SU-DHL-6 (cell line): Measurements from ENCODE around the gene PRPF40A.

ENCODE experiments used
- H2AFZ ChIP-seq: fragments of 200-600 bp; sonication (generic); 2 replicates; pipeline ENCODE4 v1.6.1; 2014; ENCODE audit warnings: low read depth, mild to moderate bottlenecking, moderate library complexity, mixed read lengths, antibody characterized with exemption, low read length; ENCODE audit not compliant: severe bottlenecking
- H3F3A ChIP-seq: fragments of 200-600 bp; shearing (Covaris generic); 2 replicates; pipeline ENCODE4 v1.6.0; 2016; ENCODE audit warnings: antibody characterized with exemption, mild to moderate bottlenecking; ENCODE audit not compliant: insufficient read depth
- H3K27ac ChIP-seq: fragments of 200-600 bp; sonication (generic); 2 replicates; pipeline ENCODE4 v1.5.1; 2016; ENCODE audit warnings: low read depth, mild to moderate bottlenecking, low read length, moderate library complexity, mixed read lengths
- H3K27me3 ChIP-seq: fragments of 200-600 bp; sonication (generic), shearing (Covaris generic); 2 replicates; pipeline ENCODE4 v1.6.0; 2014; ENCODE audit warnings: mild to moderate bottlenecking, low read length
- H3K36me3 ChIP-seq: fragments of 200-600 bp; sonication (generic); 2 replicates; pipeline ENCODE4 v1.6.1; 2014; ENCODE audit warnings: mild to moderate bottlenecking, low read length, mixed read lengths
- H3K4me2 ChIP-seq: fragments of 300-600, 200-600 bp; shearing (Covaris generic), sonication (generic); 2 replicates; pipeline ENCODE4 v1.6.0; 2014; ENCODE audit warnings: low read length, low read depth, mild to moderate bottlenecking; ENCODE audit not compliant: poor library complexity, severe bottlenecking
- H3K4me3 ChIP-seq: fragments of 200-600 bp; sonication (generic); 2 replicates; pipeline ENCODE4 v1.5.1; 2014; ENCODE audit warnings: antibody characterized with exemption, low read length, mild to moderate bottlenecking, mixed read lengths; ENCODE audit not compliant: insufficient read depth, poor library complexity, severe bottlenecking
- H3K79me2 ChIP-seq: fragments of 200-600 bp; sonication (generic); 2 replicates; pipeline ENCODE4 v1.6.1; 2014; ENCODE audit warnings: mild to moderate bottlenecking, low read length, moderate library complexity; ENCODE audit not compliant: insufficient read depth
- H3K9ac ChIP-seq: fragments of 200-600 bp; sonication (generic); 2 replicates; pipeline ENCODE4 v1.7.0; 2014; ENCODE audit warnings: mild to moderate bottlenecking, low read length
- H3K9me2 ChIP-seq: fragments of 200-600 bp; sonication (generic); replicated peaks from 2 replicates; pipeline ENCODE4 v1.6.1; 2014; ENCODE audit warnings: low read length; ENCODE audit not compliant: insufficient read depth
- H3K9me3 ChIP-seq: fragments of 200-600 bp; sonication (generic); 2 replicates; pipeline ENCODE4 v1.6.1; 2014; ENCODE audit warnings: low read length, mixed read lengths; ENCODE audit not compliant: insufficient read depth
- H4K20me1 ChIP-seq: fragments of 200-600 bp; sonication (generic); 2 replicates; pipeline ENCODE4 v1.6.1; 2014; ENCODE audit warnings: low read depth, mild to moderate bottlenecking, antibody characterized with exemption, low read length, moderate library complexity, mixed read lengths
- CTCF ChIP-seq: fragments of 200-600 bp; sonication (generic); IDR thresholded peaks from one replicate; pipeline ENCODE4 v1.5.1; 2017; ENCODE audit warnings: antibody characterized with exemption, mild to moderate bottlenecking, low read length, moderate library complexity; ENCODE audit not compliant: insufficient read depth, poor library complexity, severe bottlenecking
- EZH2phosphoT487 ChIP-seq: fragments of 200-600 bp; sonication (generic), shearing (Covaris generic); conservative IDR thresholded peaks from 2 replicates; pipeline ENCODE4 v1.6.1; 2018; ENCODE audit warnings: mild to moderate bottlenecking, antibody characterized with exemption, low read length, moderate library complexity, mixed read lengths

PRPF40A gene

GRCh38 chr2:152638590-152638989 lies 78.7 kb downstream of the PRPF40A start:
- Histone ChIP-seq H3K9me3 (no peaks in the 10 kb centered on the region), H3F3A (no peaks in the 10 kb centered on the region), H3K27me3 (no peaks in the 10 kb centered on the region), H3K79me2 (no peaks in the 10 kb centered on the region), H3K27ac (no peak overlapping the region), H4K20me1 (no peaks in the 10 kb centered on the region), H3K4me2 (no peak overlapping the region), H3K9ac (no peak overlapping the region), H3K9me2 (no peaks in the 10 kb centered on the region), H3K4me3 (no peak overlapping the region), H3K36me3 (no peaks in the 10 kb centered on the region), H2AFZ (no peak overlapping the region)
- TF ChIP-seq CTCF (no peak), EZH2phosphoT487 (no peak)

- H3K9ac ChIP-seq, result no peak overlapping the region
- H3K4me2 ChIP-seq, result no peak overlapping the region
- no peaks in the 10 kb centered on the region for H3K36me3 ChIP-seq
- H4K20me1 ChIP-seq, result no peaks in the 10 kb centered on the region
- no peak overlapping the region for H2AFZ ChIP-seq
- H3K4me3 ChIP-seq, result no peak overlapping the region
- no peaks in the 10 kb centered on the region for H3K27me3 ChIP-seq
- H3K27ac ChIP-seq, result no peak overlapping the region
- no peak for TF ChIP-seq EZH2phosphoT487
- TF ChIP-seq CTCF, result no peak
- H3K9me2 ChIP-seq, result no peaks in the 10 kb centered on the region
- no peaks in the 10 kb centered on the region for H3F3A ChIP-seq
- no peaks in the 10 kb centered on the region for H3K79me2 ChIP-seq
- H3K9me3 ChIP-seq, result no peaks in the 10 kb centered on the region
Measured at GRCh38 chr2:152638056-152638455, 79.2 kb downstream of the PRPF40A start.

GRCh38 chr2:152637251-152637650 lies 80.0 kb downstream of the PRPF40A start:
- Histone ChIP-seq H3K4me2 (no peak overlapping the region), H4K20me1 (no peaks in the 10 kb centered on the region), H3K36me3 (no peaks in the 10 kb centered on the region)

More at GRCh38 chr2:152637251-152637650, 80.0 kb downstream of the PRPF40A start:
- Histone ChIP-seq H3K9ac (no peak overlapping the region), H2AFZ (no peak overlapping the region), H3K9me3 (no peaks in the 10 kb centered on the region), H3K9me2 (no peaks in the 10 kb centered on the region), H3F3A (no peaks in the 10 kb centered on the region), H3K79me2 (no peaks in the 10 kb centered on the region), H3K4me3 (no peak overlapping the region), H3K27me3 (no peaks in the 10 kb centered on the region), H3K27ac (no peak overlapping the region)
- TF ChIP-seq CTCF (no peak), EZH2phosphoT487 (no peak)
